ENCODE data around the gene DHRS4.
A peak's percentile ranks its signal among the peaks of the same experiment; 100 is the strongest.

DHRS4 gene

DNA sequence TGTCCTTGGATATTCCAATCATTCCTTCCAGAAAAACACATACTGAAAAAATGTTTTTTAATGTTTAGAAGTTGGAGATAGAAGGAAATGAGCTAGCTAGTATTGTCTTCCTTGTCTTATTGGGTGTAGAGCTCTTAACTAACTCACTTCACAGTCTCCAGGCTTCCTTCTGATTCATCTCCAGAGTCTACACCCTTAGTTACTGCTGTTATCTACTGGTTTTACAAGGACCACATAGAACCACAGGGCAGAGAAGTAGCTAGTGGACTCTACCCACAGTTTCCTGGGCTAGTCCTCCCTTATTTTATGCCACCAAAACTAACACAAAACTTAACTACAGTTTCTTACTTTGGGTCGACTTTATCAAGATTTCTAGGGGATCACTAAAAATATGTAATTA is 31.0 kb upstream of the DHRS4 start:
- TF ChIP-seq, protein P1, sequence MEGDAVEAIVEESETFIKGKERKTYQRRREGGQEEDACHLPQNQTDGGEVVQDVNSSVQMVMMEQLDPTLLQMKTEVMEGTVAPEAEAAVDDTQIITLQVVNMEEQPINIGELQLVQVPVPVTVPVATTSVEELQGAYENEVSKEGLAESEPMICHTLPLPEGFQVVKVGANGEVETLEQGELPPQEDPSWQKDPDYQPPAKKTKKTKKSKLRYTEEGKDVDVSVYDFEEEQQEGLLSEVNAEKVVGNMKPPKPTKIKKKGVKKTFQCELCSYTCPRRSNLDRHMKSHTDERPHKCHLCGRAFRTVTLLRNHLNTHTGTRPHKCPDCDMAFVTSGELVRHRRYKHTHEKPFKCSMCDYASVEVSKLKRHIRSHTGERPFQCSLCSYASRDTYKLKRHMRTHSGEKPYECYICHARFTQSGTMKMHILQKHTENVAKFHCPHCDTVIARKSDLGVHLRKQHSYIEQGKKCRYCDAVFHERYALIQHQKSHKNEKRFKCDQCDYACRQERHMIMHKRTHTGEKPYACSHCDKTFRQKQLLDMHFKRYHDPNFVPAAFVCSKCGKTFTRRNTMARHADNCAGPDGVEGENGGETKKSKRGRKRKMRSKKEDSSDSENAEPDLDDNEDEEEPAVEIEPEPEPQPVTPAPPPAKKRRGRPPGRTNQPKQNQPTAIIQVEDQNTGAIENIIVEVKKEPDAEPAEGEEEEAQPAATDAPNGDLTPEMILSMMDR (IDR thresholded peaks at IDR 0.05; ENCODE audit: low read length, missing control alignments), result no peak
- DNase-seq (ENCODE audit: low read depth), result no peak
- H3K4me3 ChIP-seq (replicated peaks; ENCODE audit: low read depth, low read length), result no peak overlapping the region

DNA sequence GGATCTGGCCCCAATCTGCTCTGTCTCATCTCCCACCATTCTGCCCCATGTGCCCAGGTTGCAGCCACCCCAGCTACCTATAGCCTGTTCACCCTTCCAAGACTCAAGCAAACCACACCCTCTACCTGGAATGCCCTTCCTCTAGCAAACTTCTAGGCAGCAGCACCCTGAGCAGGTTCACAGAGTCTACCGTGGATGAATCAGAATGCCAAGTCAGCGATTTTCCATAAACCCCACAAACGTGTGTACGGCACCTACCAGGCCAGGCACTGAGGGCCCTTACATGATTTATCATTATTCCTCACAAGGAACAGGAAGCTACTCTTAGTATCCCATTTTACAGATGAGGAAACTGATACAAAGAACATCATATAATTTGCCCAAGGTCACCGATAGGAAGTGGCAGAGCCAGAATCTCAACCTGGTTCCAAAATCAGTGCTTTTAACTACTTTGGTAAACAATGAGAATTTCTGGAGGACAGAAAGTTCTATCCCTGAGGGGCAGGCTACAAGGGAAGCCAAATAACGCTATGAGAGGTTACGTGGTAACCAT is 28.0 kb upstream of the DHRS4 start:
- no peak overlapping the region for H3K4me3 ChIP-seq (replicated peaks; ENCODE audit: low read depth, low read length)
- TF ChIP-seq, protein P1 (IDR thresholded peaks at IDR 0.05; ENCODE audit: low read length, missing control alignments), result no peak
- DNase-seq (ENCODE audit: low read depth), result no peak

DNA sequence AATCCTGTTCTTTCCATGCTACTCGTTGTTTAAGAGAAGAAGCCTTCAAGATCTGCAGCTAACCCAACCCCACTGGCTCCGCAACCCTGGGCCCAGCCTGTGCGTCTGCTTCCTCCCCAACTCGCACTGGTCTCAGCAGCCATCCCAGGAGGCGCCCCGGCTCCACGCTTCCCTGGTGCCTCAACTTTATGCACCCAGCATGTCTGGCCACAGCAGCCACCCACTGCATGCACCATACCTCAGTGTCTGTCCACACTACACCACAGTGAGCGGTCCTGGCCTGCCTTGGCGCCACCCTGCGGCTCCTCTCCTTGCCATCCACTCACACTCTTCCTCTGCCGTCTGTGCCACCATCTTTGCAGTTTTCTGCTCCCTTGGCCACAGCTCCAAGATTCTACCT is 27.0 kb upstream of the DHRS4 start:
- TF ChIP-seq, protein P1 (IDR thresholded peaks at IDR 0.05; ENCODE audit: low read length, missing control alignments), result no peak
- no peak overlapping the region for H3K4me3 ChIP-seq (replicated peaks; ENCODE audit: low read depth, low read length)
- DNase-seq (ENCODE audit: low read depth), result no peak

DNA sequence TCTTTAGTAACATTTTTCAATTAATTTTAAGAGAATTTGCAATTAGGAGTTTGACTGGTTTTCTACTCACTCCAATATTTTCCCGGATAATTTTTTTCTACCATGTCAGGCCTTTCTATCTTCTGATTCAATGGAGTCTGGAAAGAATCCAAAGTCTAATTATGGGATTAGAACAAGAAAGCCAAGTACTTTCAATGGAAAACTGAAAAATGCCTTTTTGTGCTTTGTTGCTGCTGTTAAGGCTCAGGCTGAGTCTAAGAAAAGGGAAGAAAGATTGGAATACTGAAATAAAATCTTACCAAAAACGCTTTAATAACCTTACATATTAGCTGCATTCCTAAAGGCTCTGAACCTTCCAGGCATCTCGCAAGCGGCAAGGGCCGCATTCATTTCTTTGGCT is 24.4 kb upstream of the DHRS4 start:
- H3K4me3 ChIP-seq (replicated peaks; ENCODE audit: low read depth, low read length), result no peak overlapping the region
- DNase-seq (ENCODE audit: low read depth), result no peak

DNA sequence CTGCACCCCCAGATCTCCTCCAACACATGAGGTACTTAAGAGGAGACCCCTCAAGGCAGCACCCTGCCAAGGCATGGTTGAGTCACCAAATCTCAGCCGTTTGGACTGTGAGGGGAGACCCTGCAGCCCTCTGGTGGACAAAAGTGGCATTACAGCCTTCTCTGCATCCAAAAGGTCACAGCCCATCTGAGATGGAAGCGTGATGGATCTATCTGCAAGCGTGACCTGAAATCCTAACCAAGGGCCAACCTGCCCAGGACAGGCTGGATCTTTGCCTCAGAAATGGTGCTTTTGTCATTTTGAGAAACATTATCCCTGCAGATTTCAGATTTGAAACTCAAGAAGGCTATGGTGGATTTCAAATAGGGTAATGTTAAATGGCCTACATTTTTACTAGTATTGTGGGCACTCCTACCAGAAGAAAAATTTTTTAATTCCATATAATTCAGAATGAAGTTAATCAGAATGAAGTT is 23.7 kb upstream of the DHRS4 start:
- TF ChIP-seq, protein P1 (IDR thresholded peaks at IDR 0.05; ENCODE audit: low read length, missing control alignments), result peak; percentile 99

More for the DNA sequence above, 24.4 kb upstream of the DHRS4 start:
- TF ChIP-seq, protein P1 (IDR thresholded peaks at IDR 0.05; ENCODE audit: low read length, missing control alignments), result no peak

DNA sequence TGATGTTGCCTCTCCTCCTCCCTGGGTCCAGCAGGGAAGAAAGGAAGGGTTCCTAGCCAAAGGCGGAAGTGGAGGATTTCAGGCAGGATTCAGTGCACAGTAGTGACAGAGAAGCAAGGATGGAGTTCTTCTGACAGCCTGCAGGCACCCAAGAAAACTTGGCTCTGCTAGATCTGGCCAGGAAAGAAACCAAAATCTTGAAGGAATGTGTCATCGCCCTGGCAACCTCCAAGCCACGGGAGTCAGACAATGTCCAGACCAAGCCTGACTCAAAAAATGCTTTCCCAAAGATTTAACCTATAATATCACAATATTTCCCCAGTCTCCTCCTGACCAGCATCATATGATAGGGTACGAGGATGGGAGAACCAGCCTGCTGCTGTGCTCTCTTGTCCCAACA is 22.8 kb upstream of the DHRS4 start:
- TF ChIP-seq, protein P1 (IDR thresholded peaks at IDR 0.05; ENCODE audit: low read length, missing control alignments), result no peak
- DNase-seq (ENCODE audit: low read depth), result peak; percentile 69
- H3K4me3 ChIP-seq (replicated peaks; ENCODE audit: low read depth, low read length), result no peak overlapping the region

More for the DNA sequence above, 23.7 kb upstream of the DHRS4 start:
- DNase-seq (ENCODE audit: low read depth), result peak; percentile 73
- no peak overlapping the region for H3K4me3 ChIP-seq (replicated peaks; ENCODE audit: low read depth, low read length)

DNA sequence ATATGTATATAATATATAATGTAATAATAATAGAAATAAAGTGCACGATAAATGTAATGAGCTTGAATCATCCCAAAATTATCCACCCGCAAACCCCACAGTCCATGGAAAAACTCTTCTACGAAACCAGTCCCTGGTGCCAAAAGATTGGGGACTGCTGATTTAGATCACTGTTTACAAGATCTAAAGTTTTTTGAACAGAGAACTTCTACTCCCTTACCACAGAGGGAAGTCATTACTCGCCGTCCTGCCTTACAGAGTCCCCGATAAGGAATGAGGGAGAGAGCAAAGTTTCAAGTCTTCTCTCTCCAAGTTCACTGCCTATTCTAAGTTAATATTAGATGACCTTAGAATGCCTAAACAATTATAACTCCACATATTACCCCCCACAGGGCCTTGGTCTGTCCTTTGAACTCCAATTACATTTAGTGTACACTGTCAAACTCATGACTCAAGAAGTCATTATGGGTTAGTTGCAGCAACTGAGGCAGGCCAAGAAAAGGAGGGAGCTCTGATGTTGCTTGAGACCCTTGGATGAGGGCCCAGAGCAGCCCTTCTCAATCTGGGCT is 21.8 kb upstream of the DHRS4 start:
- no peak for DNase-seq (ENCODE audit: low read depth)
- H3K4me3 ChIP-seq (replicated peaks; ENCODE audit: low read depth, low read length), result no peak overlapping the region
- TF ChIP-seq, protein P1 (IDR thresholded peaks at IDR 0.05; ENCODE audit: low read length, missing control alignments), result no peak

All from fibroblast of pulmonary artery (primary cell).